GM19328 (cell line): ENCODE results near the gene RPS27L.
"Not testable (repeated sequence)": the region's sequence is repeated elsewhere in the genome, so short reads cannot be mapped to it uniquely, and the experiment has no call there.

Experiments used
- ATAC-seq: cut with Tn5 transposase; IDR thresholded peaks from one replicate; pipeline ENCODE4 v1.9.1; 2021; ENCODE audit warnings: mild to moderate bottlenecking, moderate library complexity; ENCODE audit not compliant: unreplicated experiment

The RPS27L gene

DNA sequence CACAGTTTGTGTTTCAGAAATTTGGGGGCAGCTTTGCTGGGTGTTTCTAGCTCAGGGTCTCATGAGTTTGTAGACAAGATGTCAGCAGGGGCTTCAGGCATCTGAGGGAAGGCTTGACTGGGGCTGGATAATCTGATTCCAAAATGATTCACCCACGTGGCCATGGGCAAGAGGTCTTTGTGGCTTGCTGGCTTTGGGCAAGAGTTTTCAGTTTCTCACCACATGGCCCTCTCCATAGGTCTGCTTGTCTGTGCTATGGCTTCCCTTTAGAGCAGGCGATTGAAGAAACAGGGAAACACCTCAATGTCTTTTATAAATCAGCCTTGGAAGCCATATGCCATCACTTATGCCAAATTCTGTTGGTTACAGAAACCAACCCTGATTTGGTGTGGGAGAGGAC is 11.9 kb downstream of the RPS27L start:
- ATAC-seq: no peak

DNA sequence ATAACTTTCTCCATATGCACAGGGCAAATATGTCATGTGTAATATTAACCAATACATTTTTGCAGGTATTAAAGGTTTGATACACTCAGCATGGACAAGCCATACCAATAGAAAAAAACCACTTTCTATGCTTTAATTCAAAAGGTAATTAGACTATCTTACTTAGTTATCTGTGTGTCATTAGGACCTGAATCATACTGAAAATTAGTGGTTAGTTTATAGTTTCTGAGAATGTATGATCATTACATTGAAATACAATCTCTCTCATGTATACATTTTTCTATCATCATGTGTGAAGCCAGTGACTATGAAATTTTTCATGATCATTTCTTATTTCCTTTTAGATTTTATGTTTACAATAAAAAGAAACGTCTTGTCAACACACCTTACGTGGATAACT is 16.3 kb downstream of the RPS27L start:
- no peak for ATAC-seq

- ATAC-seq: no peak
These were observed 20.5 kb downstream of the RPS27L start for GRCh38 chr15:63136742-63137141.

DNA sequence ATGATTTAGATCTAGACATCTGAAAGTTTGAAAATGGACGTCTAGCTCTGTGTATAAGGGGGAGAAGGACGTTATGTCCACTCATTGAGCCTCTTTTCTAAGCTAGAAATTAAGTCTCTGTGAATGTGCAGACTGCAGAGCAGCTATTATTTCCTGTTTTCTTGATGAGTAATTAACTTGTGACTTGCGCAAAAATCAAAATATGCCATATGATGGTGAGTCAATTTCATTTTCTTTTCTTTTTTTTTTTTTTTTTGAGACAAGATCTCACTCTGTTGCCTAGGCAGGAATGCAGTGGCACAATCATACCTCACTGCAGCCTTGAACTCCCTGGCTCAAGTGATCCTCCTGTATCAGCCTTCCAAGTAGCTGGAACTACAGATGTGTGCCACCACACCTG is 21.5 kb downstream of the RPS27L start:
- no peak for ATAC-seq

GRCh38 chr15:63135281-63135680 is 22.0 kb downstream of the RPS27L start:
- no peak for ATAC-seq

- no peak for ATAC-seq
These were observed 22.9 kb downstream of the RPS27L start for GRCh38 chr15:63134245-63134985.

DNA sequence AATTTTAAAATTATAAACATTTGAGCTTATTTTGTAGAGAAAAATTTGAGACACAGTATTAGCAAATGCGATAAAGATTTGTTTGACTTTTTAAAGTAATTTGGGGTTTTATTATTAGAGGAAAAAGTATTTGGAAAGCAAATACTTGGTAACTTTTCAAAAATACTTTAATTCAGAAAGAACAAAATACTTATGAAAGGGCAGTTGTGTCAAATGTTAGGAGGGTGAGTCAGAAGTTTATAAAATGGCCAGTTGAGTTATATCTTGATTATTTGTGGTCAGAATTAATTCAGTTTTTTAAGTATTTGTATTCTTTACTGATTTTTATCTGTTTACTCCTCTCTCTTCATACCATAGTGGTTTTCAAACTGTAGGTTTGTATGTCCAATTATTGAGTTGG is 23.5 kb downstream of the RPS27L start:
- no peak for ATAC-seq

GRCh38 chr15:63126726-63127125 is 30.6 kb downstream of the RPS27L start:
- ATAC-seq: no peak

- no peak for ATAC-seq
These were observed 32.8 kb downstream of the RPS27L start for GRCh38 chr15:63124506-63124905.

GRCh38 chr15:63122002-63122875 is 35.0 kb downstream of the RPS27L start:
- peak; percentile 84 for ATAC-seq

DNA sequence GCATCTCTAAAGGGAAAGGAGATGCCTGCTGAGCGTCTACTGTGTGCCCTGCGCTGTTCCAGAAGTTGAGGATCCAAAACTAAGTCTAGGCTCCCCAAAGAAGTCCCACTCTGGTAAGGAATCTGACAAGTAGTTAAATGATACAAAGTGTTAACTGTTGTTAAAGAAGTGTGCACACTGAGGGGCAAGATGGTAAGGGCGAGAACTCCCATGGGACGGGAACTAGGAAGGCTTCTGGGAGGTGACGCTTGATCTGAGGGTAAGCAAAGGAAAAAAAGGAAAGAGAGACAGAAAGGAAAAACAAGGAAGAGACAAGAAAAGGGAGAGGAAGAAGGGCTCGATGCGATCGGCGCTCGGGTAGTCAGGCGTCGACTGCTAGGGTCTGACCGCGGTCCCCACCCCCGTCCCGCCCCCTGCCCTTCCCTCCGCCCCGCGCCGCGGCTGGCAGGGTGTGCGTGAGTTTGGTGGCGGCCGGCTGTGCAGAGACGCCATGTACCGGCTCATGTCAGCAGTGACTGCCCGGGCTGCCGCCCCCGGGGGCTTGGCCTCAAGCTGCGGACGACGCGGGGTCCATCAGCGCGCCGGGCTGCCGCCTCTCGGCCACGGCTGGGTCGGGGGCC is 35.8 kb downstream of the RPS27L start, which contains the start of gene LACTB:
Gene LACTB (plus strand): TSS at position 480 of the 620 bp plus-strand sequence. CDS start 11 bp downstream, at position 491.
- ATAC-seq: peak; percentile 59

GRCh38 chr15:63118854-63119253 is 38.4 kb downstream of the RPS27L start:
- no peak for ATAC-seq

GRCh38 chr15:63114465-63114864 is 42.8 kb downstream of the RPS27L start:
- no peak for ATAC-seq

DNA sequence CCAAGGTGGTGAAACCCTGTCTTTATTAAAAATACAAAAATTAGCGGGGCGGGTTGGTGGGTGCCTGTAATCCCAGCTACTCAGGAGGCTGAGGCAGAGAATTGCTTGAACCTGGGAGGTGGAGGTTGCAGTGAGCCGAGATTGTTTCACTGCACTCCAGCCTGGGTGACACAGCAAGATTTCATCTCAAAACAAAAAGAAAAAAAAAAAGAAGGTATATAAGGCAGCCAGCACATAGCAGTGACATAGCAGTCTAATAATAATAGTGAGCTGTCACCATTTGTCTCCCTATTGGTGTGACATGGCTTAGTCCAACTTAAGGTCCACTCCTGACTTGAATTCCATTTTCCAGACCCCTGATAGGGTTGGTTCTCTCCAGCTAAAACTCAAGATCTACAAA is 44.4 kb downstream of the RPS27L start:
- no peak for ATAC-seq

- no peak for ATAC-seq
These were observed 45.8 kb downstream of the RPS27L start for GRCh38 chr15:63111481-63111880.

DNA sequence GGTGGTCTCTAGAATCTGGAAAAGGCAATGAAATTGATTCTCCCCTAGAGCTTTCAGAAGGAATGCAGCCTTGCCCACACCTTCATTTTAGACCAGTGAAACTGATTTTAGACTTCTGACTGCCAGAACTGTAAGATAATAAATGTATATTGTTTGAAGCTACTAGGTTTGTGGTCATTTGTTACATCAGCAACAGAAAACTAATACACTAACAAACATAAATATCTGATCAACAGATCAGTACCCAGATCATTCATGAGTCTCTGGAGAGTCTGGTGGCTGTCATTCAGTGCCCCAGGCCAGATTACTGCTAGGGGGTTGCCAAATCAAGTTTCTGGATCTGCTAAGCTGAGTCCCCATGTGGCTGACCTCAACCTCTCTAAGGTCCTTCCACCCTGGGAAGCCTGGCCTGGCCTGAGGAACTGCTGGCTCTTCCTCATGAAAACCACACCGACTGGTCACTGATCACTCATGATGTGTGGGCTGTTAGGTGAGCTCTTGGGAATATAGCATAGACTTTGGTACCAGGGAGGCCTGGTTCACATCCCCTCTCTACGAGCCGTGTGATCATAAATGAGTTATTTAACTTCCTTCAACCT is 46.8 kb downstream of the RPS27L start:
- ATAC-seq: no peak

DNA sequence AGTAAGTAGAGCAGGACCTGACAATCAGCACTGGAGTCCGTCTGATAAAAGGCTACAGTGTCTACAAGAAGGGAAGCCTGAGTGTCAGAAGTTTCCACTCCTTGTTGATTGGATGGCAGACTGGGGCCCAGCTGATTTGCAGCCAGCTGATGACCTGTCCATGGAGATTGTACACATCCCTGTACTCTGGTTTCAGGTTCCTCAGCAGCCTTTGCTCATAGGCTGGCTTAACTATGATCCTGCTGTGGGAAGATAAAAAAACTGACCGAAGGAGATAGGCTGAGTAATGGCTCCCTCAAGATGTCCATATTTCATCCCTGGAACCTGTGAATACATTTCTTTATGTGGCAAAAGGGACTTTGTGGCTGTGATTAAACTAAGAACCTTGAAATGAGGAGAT is 47.4 kb downstream of the RPS27L start:
- no peak for ATAC-seq

GRCh38 chr15:63109498-63109897 is 47.8 kb downstream of the RPS27L start:
- ATAC-seq: no peak

GRCh38 chr15:63107895-63108546 is 49.3 kb downstream of the RPS27L start:
- no peak for ATAC-seq

DNA sequence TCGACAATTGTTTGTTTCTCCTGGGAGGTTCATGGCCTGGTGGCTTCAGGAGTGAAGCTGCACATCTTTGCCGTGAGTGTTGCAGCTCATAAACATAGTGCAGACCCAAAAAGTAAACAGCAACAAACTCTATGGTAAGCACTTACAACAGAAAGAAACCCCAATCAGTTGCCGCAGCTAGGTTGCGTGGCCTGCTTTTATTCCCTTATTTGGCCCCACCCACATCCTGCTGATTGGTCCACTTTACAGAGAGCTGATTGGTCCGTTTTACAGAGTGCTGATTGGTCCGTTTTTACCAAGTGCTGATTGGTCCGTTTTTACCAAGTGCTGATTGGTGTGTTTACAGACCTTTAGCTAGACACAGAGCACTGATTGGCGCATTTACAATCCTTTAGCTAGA is 51.9 kb downstream of the RPS27L start:
- ATAC-seq: not testable (repeated sequence)

- ATAC-seq: no peak
These were observed 52.5 kb downstream of the RPS27L start for GRCh38 chr15:63104727-63105126.
